GM23338 (cell line): ENCODE data around the gene KIF9. TPM values are rescaled to one million over a fixed set of nuclear protein-coding genes. Genes with fewer than 3 reads are reported as not detected.

Source experiments
- ATAC-seq: fragments of 200-7000 bp; cut with Tn5 transposase; 3 replicates; pipeline ENCODE4 v1.9.1; 2020
- DNase-seq: peaks from one replicate; pipeline ENCODE4 v3.0.0-alpha.2; 2015; ENCODE audit warnings: low spot score
- H2AFZ ChIP-seq: fragments of 200-600 bp; sonication (generic); 2 replicates; pipeline ENCODE4 v1.8.0; 2016; ENCODE audit warnings: antibody characterized with exemption, mild to moderate bottlenecking, moderate library complexity
- H3F3A ChIP-seq: fragments of 200-600 bp; sonication (generic); replicated peaks from 2 replicates; pipeline ENCODE4 v1.8.0; 2017; ENCODE audit warnings: antibody characterized with exemption, mixed run types, low read depth
- H3K27ac ChIP-seq: fragments of 200-600 bp; sonication (generic); 2 replicates; pipeline ENCODE4 v1.6.1; 2016; ENCODE audit warnings: low read depth
- H3K27me3 ChIP-seq: fragments of 200-600 bp; sonication (generic); 2 replicates; pipeline ENCODE4 v1.8.0; 2016; ENCODE audit warnings: mild to moderate bottlenecking, mixed run types, moderate library complexity; ENCODE audit not compliant: insufficient read depth
- H3K36me3 ChIP-seq: fragments of 200-600 bp; sonication (generic); 2 replicates; pipeline ENCODE4 v1.8.0; 2016; ENCODE audit warnings: mild to moderate bottlenecking; ENCODE audit not compliant: insufficient read depth
- H3K4me1 ChIP-seq: fragments of 200-600 bp; sonication (generic); 2 replicates; pipeline ENCODE4 v1.8.0; 2016; ENCODE audit warnings: mild to moderate bottlenecking, moderate library complexity; ENCODE audit not compliant: insufficient read depth
- H3K4me2 ChIP-seq: fragments of 200-600 bp; sonication (generic); 2 replicates; pipeline ENCODE4 v1.7.1; 2017; ENCODE audit warnings: mixed run types
- H3K4me3 ChIP-seq: fragments of 200-600 bp; sonication (generic); 2 replicates; pipeline ENCODE4 v1.6.1; 2016; ENCODE audit warnings: mixed run types
- H3K79me2 ChIP-seq: fragments of 200-600 bp; sonication (generic); replicated peaks from 2 replicates; pipeline ENCODE4 v1.8.0; 2017; ENCODE audit warnings: mild to moderate bottlenecking; ENCODE audit not compliant: insufficient read depth
- H3K9me2 ChIP-seq: fragments of 200-600 bp; sonication (generic); 2 replicates; pipeline ENCODE4 v1.8.0; 2017; ENCODE audit not compliant: insufficient read depth
- H4K20me1 ChIP-seq: fragments of 200-600 bp; sonication (generic); replicated peaks from 2 replicates; pipeline ENCODE4 v1.8.0; 2017; ENCODE audit warnings: mild to moderate bottlenecking; ENCODE audit not compliant: insufficient read depth
- H3K27ac Mint-ChIP-seq: 2 replicates; pipeline ENCODE4 v1.8.0; 2020; ENCODE audit warnings: inconsistent platforms, mild to moderate bottlenecking, moderate library complexity, mixed read lengths
- H3K27me3 Mint-ChIP-seq: 3 replicates; pipeline ENCODE4 v1.8.0; 2022; ENCODE audit warnings: low read depth, mild to moderate bottlenecking, moderate library complexity, mixed read lengths, inconsistent platforms; ENCODE audit not compliant: insufficient read depth, poor library complexity
- H3K36me3 Mint-ChIP-seq: 3 replicates; pipeline ENCODE4 v1.8.0; 2021; ENCODE audit warnings: low read depth, mild to moderate bottlenecking, inconsistent platforms, moderate library complexity, mixed read lengths
- H3K4me1 Mint-ChIP-seq: 3 replicates; pipeline ENCODE4 v1.8.0; 2020; ENCODE audit warnings: mild to moderate bottlenecking, inconsistent platforms, mixed read lengths
- H3K4me3 Mint-ChIP-seq: 3 replicates; pipeline ENCODE4 v1.8.0; 2021; ENCODE audit warnings: moderate library complexity, mild to moderate bottlenecking, inconsistent platforms, mixed read lengths
- H3K9me3 Mint-ChIP-seq: 3 replicates; pipeline ENCODE4 v1.8.0; 2020; ENCODE audit warnings: moderate library complexity, mild to moderate bottlenecking, inconsistent platforms, mixed read lengths
- CREB1 ChIP-seq: fragments of 250-450 bp; sonication (Bioruptor Pico); IDR thresholded peaks from 2 replicates; pipeline ENCODE4 v1.5.0; 2020; ENCODE audit warnings: low read depth, mild to moderate bottlenecking, moderate library complexity
- EZH2 ChIP-seq: fragments of 200-600 bp; sonication (generic); IDR thresholded peaks from one replicate; pipeline ENCODE4 v1.8.0; 2017; ENCODE audit warnings: antibody characterized with exemption, mild to moderate bottlenecking, low read depth; ENCODE audit not compliant: unreplicated experiment
- JUNB ChIP-seq: IDR thresholded peaks from one replicate; pipeline ENCODE4 v1.6.1; 2016; ENCODE audit warnings: antibody characterized with exemption; ENCODE audit not compliant: unreplicated experiment
- POLR2AphosphoS5 ChIP-seq: IDR thresholded peaks from 2 replicates; pipeline ENCODE4 v1.6.1; 2016; ENCODE audit warnings: antibody characterized with exemption, low read depth
- STAT1 ChIP-seq: IDR thresholded peaks from one replicate; pipeline ENCODE4 v1.6.1; 2016; ENCODE audit warnings: antibody characterized with exemption; ENCODE audit not compliant: unreplicated experiment
- ZNF331 ChIP-seq: fragments of 250-450 bp; sonication (Bioruptor Pico); IDR thresholded peaks from 2 replicates; pipeline ENCODE4 v1.5.0; 2020; ENCODE audit warnings: low read depth, mild to moderate bottlenecking, moderate library complexity
- polyA plus RNA-seq: library from polyadenylated mRNA; unstranded; fragments of >200 nt; fragmentation: Nextera tagmentation; extraction: Ambion mirVana; gene quantifications from 2 replicates; pipeline ENCODE4 v1.2.1, GENCODE V29; 2016
- total RNA-seq: library from RNA; depleted of rRNA; stranded (reverse); fragments of >200 nt; shearing (Covaris generic); gene quantifications from 2 replicates; pipeline ENCODE4 v1.2.3, GENCODE V29; 2014
- TF ChIP-seq, protein P1 (sequence below): IDR thresholded peaks from 2 replicates; pipeline ENCODE4 v1.6.1; 2016; ENCODE audit warnings: antibody characterized with exemption
- TF ChIP-seq, protein P2 (sequence below): fragments of 250-450 bp; sonication (Bioruptor Pico); IDR thresholded peaks from 2 replicates; pipeline ENCODE4 v1.5.0; 2020; ENCODE audit warnings: mild to moderate bottlenecking, moderate library complexity

Gene KIF9
- total and polyA plus RNA-seq, 2 experiments from 2014 or later, result 12.6 to 14.0 TPM

DNA sequence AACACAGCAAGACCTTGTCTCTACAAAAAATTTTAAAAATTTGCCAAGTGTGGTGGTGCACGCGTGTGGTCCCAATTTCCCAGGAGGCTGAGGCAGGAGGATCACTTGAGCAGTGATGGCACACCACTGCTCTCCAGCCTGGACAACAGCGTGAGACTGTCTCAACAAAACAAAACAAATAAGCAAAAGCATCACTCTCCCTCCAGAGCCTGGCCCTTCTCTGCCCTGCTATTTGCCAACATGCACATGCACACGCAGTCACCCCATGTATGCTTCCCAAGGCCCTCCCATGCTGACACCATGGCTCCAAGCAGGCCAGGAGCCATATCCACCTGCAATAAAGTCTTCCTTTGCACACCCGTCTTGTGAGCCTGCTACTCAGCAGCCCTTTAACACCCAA lies 2.1 kb downstream of the KIF9 start:
- no peak overlapping the region for H3K4me3 ChIP-seq
- 0 out of 2 replicates have a peak, but pooled peaks cover 10% of the 10 kb centered on the region for H3F3A ChIP-seq
- no peak for ATAC-seq
- H3K4me2 ChIP-seq, result no peak overlapping the region
- H3K27ac ChIP-seq, result no peak overlapping the region
- H3K27ac Mint-ChIP-seq, result no peak overlapping the region
- peaks cover 7% of the 10 kb centered on the region; the same call in 1 of the 2 replicates for H4K20me1 ChIP-seq
- H3K4me1 Mint-ChIP-seq, result peaks cover 8% of the 10 kb centered on the region; the same call in 2 of the 3 replicates
- no peak overlapping the region; the same call in 2 of the 3 replicates for H3K4me3 Mint-ChIP-seq
- peaks cover 30% of the 10 kb centered on the region for H3K79me2 ChIP-seq
- H3K36me3 Mint-ChIP-seq, result peaks cover 3% of the 10 kb centered on the region
- no peaks in the 10 kb centered on the region for H3K9me2 ChIP-seq
- H3K36me3 ChIP-seq, result no peaks in the 10 kb centered on the region
- peaks cover 13% of the 10 kb centered on the region for H3K27me3 Mint-ChIP-seq
- no peaks in the 10 kb centered on the region for H3K27me3 ChIP-seq
- no peak for DNase-seq
- TF ChIP-seq, protein P1, sequence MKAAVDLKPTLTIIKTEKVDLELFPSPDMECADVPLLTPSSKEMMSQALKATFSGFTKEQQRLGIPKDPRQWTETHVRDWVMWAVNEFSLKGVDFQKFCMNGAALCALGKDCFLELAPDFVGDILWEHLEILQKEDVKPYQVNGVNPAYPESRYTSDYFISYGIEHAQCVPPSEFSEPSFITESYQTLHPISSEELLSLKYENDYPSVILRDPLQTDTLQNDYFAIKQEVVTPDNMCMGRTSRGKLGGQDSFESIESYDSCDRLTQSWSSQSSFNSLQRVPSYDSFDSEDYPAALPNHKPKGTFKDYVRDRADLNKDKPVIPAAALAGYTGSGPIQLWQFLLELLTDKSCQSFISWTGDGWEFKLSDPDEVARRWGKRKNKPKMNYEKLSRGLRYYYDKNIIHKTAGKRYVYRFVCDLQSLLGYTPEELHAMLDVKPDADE, result no peak
- TF ChIP-seq STAT1 (no peak), CREB1 (CRISPR knock-in tag) (no peak), JUNB (no peak), POLR2AphosphoS5 (no peak), ZNF331 (no peak), EZH2 (no peak)
- TF ChIP-seq, protein P2, sequence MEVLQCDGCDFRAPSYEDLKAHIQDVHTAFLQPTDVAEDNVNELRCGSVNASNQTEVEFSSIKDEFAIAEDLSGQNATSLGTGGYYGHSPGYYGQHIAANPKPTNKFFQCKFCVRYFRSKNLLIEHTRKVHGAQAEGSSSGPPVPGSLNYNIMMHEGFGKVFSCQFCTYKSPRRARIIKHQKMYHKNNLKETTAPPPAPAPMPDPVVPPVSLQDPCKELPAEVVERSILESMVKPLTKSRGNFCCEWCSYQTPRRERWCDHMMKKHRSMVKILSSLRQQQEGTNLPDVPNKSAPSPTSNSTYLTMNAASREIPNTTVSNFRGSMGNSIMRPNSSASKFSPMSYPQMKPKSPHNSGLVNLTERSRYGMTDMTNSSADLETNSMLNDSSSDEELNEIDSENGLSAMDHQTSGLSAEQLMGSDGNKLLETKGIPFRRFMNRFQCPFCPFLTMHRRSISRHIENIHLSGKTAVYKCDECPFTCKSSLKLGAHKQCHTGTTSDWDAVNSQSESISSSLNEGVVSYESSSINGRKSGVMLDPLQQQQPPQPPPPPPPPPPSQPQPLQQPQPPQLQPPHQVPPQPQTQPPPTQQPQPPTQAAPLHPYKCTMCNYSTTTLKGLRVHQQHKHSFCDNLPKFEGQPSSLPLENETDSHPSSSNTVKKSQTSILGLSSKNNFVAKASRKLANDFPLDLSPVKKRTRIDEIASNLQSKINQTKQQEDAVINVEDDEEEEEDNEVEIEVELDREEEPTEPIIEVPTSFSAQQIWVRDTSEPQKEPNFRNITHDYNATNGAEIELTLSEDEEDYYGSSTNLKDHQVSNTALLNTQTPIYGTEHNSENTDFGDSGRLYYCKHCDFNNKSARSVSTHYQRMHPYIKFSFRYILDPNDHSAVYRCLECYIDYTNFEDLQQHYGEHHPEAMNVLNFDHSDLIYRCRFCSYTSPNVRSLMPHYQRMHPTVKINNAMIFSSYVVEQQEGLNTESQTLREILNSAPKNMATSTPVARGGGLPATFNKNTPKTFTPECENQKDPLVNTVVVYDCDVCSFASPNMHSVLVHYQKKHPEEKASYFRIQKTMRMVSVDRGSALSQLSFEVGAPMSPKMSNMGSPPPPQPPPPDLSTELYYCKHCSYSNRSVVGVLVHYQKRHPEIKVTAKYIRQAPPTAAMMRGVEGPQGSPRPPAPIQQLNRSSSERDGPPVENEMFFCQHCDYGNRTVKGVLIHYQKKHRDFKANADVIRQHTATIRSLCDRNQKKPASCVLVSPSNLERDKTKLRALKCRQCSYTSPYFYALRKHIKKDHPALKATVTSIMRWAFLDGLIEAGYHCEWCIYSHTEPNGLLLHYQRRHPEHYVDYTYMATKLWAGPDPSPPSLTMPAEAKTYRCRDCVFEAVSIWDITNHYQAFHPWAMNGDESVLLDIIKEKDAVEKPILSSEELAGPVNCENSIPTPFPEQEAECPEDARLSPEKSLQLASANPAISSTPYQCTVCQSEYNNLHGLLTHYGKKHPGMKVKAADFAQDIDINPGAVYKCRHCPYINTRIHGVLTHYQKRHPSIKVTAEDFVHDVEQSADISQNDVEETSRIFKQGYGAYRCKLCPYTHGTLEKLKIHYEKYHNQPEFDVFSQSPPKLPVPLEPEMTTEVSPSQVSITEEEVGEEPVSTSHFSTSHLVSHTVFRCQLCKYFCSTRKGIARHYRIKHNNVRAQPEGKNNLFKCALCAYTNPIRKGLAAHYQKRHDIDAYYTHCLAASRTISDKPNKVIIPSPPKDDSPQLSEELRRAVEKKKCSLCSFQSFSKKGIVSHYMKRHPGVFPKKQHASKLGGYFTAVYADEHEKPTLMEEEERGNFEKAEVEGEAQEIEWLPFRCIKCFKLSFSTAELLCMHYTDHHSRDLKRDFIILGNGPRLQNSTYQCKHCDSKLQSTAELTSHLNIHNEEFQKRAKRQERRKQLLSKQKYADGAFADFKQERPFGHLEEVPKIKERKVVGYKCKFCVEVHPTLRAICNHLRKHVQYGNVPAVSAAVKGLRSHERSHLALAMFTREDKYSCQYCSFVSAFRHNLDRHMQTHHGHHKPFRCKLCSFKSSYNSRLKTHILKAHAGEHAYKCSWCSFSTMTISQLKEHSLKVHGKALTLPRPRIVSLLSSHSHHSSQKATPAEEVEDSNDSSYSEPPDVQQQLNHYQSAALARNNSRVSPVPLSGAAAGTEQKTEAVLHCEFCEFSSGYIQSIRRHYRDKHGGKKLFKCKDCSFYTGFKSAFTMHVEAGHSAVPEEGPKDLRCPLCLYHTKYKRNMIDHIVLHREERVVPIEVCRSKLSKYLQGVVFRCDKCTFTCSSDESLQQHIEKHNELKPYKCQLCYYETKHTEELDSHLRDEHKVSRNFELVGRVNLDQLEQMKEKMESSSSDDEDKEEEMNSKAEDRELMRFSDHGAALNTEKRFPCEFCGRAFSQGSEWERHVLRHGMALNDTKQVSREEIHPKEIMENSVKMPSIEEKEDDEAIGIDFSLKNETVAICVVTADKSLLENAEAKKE (CRISPR knock-in tag), result no peak
- H3K4me1 ChIP-seq, result peaks cover 5% of the 10 kb centered on the region; the same call in 1 of the 2 replicates
- H3K9me3 Mint-ChIP-seq, result no peaks in the 10 kb centered on the region; the same call in 2 of the 3 replicates
- no peak overlapping the region for H2AFZ ChIP-seq
